ENCODE measurements around the gene C6orf132.

Gene C6orf132

DNA sequence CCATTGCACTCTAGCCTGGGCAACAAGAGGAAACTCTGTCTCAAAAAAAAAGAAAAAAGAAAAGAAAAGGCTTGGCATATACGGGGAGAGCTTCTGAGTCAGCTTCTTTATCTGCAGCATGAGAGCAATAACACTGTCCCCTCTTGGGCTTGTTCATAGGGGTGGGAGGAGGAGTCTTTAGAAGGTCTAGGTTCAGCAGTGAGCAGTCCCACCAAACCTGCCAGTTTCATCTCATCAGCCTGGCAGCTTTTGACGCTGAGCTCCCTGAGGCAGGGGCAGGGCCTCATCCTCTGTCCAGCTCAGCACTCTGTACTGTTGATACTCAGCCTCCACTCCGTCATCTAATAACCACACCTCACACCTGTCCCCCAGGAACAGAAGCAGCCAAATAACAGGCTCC, 5.6 kb upstream of the C6orf132 start:
- TF ChIP-seq, protein P1, sequence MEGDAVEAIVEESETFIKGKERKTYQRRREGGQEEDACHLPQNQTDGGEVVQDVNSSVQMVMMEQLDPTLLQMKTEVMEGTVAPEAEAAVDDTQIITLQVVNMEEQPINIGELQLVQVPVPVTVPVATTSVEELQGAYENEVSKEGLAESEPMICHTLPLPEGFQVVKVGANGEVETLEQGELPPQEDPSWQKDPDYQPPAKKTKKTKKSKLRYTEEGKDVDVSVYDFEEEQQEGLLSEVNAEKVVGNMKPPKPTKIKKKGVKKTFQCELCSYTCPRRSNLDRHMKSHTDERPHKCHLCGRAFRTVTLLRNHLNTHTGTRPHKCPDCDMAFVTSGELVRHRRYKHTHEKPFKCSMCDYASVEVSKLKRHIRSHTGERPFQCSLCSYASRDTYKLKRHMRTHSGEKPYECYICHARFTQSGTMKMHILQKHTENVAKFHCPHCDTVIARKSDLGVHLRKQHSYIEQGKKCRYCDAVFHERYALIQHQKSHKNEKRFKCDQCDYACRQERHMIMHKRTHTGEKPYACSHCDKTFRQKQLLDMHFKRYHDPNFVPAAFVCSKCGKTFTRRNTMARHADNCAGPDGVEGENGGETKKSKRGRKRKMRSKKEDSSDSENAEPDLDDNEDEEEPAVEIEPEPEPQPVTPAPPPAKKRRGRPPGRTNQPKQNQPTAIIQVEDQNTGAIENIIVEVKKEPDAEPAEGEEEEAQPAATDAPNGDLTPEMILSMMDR (conservative IDR thresholded peaks at IDR 0.05; ENCODE audit: low read depth, low read length), result no peak
- Histone ChIP-seq H4K20me1 (ENCODE audit: insufficient read depth) (no peaks in the 10 kb centered on the region), H3K79me2 (ENCODE audit: insufficient read depth, low read depth) (no peaks in the 10 kb centered on the region), H3K4me2 (no peak overlapping the region), H2AFZ (ENCODE audit: low read depth) (no peak overlapping the region), H3K27ac (no peak overlapping the region), H3K4me3 (IDR thresholded peaks at IDR 0.05; ENCODE audit: insufficient read depth, low read depth, low read length) (no peak overlapping the region), H3K36me3 (ENCODE audit: insufficient read depth) (no peaks in the 10 kb centered on the region), H3K4me1 (ENCODE audit: low read depth, poor library complexity, severe bottlenecking) (no peaks in the 10 kb centered on the region), H3K9ac (no peak overlapping the region), H3K27me3 (ENCODE audit: insufficient read depth, low read depth) (no peaks in the 10 kb centered on the region)

DNA sequence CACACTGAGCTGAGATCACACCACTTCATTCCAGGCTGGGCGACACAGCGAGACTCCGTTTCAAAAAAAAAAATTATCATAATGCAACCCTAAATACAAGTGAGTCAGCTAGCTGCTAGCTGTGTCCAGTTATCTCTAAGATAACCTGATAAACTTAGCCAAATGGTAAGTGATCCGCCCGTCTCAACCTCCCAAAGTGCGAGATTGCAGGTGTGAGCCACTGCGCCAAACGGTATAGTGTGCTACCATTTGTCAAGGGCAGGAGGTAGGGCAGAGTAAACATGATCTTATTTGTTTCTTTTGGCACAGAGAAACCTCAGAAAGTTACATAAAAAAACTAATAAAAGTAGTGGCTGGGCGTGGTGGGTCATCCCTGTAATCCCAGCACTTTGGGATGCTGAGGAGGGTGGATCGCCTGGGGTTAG, 4.7 kb upstream of the C6orf132 start:
- TF ChIP-seq, protein P1 (conservative IDR thresholded peaks at IDR 0.05; ENCODE audit: low read depth, low read length), result no peak

DNA sequence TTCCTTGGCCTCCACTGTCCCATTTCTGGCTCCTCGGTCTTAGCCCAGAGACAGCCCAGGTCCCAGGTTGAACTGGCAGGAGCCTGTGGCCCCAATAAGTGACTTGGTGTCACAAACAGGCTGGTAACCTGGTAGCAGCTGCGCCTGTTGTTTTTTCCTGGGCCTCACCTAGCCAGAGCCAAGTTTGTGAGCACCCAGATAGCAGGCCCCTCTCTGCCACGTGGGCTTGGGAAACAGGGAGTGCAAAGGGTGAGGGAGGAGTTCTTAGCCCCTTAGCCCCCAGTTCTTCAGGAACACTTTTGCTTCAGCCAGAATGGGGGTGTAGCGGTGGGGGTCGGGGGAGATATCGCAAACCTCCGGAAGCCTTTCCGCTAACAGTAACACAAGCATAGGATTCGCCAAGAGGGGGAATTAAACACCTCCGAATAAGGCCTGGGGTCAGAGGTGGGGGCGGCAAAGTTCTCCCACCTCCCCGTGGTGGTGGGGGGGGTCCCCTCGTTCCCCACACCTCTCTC, 760 bp downstream of the C6orf132 start:
- no peak overlapping the region for H3K9ac ChIP-seq

More for the DNA sequence above, 4.7 kb upstream of the C6orf132 start:
- no peaks in the 10 kb centered on the region for H4K20me1 ChIP-seq (ENCODE audit: insufficient read depth)
- H3K79me2 ChIP-seq (ENCODE audit: insufficient read depth, low read depth), result no peaks in the 10 kb centered on the region
- no peaks in the 10 kb centered on the region for H3K27me3 ChIP-seq (ENCODE audit: insufficient read depth, low read depth)
- H3K27ac ChIP-seq, result no peak overlapping the region
- no peak overlapping the region for H2AFZ ChIP-seq (ENCODE audit: low read depth)
- H3K36me3 ChIP-seq (ENCODE audit: insufficient read depth), result no peaks in the 10 kb centered on the region
- no peak overlapping the region for H3K4me3 ChIP-seq (IDR thresholded peaks at IDR 0.05; ENCODE audit: insufficient read depth, low read depth, low read length)
- no peaks in the 10 kb centered on the region for H3K4me1 ChIP-seq (ENCODE audit: low read depth, poor library complexity, severe bottlenecking)
- H3K4me2 ChIP-seq, result no peak overlapping the region
- H3K9ac ChIP-seq, result no peak overlapping the region

DNA sequence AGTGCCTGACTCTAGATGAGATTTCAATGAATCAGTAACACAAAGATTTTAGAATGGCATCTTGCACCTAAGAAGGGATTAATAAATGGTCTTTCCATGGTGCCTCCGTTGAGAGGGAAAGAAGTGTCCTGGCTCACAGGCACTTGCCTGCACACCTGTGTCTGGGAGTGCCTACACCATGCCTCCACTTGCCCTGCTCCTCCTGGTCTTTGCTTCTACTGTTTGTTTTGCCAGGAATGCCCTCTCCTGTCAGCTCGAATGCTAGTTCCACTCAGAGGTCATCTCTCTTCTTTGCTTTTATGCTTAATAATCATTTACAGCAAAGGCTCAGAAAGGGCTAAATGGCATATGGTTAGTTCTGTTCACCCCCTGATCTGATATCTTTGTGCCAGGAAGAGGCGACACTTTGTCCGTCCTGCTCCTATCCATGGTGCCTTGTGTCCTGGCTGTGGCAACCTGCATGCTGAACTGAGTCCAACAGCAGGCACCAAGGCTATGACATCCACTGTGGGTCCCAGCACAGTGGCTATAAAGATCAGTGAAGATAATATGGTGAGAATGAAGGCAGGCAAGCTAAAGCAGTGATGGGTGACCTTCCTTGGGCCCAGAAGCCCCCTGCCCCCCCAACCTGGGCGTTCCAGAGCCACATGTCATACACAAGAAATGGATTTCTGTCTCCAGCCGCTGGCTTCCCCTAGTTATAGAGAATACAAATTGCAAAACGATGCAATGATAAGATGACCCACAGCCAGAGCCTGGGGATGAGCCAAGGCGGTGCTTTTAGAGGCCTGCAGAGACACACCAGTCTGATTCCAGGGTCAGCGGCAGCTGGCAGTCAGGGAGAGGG, 1.4 kb downstream of the C6orf132 start:
- H2AFZ ChIP-seq (ENCODE audit: low read depth), result no peak overlapping the region
- H3K79me2 ChIP-seq (ENCODE audit: insufficient read depth, low read depth), result no peaks in the 10 kb centered on the region
- H3K9ac ChIP-seq, result no peak overlapping the region
- no peaks in the 10 kb centered on the region for H3K4me1 ChIP-seq (ENCODE audit: low read depth, poor library complexity, severe bottlenecking)
- H3K4me2 ChIP-seq, result no peak overlapping the region
- no peak overlapping the region for H3K4me3 ChIP-seq (IDR thresholded peaks at IDR 0.05; ENCODE audit: insufficient read depth, low read depth, low read length)
- no peaks in the 10 kb centered on the region for H4K20me1 ChIP-seq (ENCODE audit: insufficient read depth)
- TF ChIP-seq, protein P1 (conservative IDR thresholded peaks at IDR 0.05; ENCODE audit: low read depth, low read length), result no peak
- H3K27ac ChIP-seq, result no peak overlapping the region
- no peaks in the 10 kb centered on the region for H3K36me3 ChIP-seq (ENCODE audit: insufficient read depth)
- H3K27me3 ChIP-seq (ENCODE audit: insufficient read depth, low read depth), result no peaks in the 10 kb centered on the region

More for the DNA sequence above, 760 bp downstream of the C6orf132 start:
- H3K36me3 ChIP-seq (ENCODE audit: insufficient read depth), result no peaks in the 10 kb centered on the region
- H3K4me1 ChIP-seq (ENCODE audit: low read depth, poor library complexity, severe bottlenecking), result no peaks in the 10 kb centered on the region
- no peaks in the 10 kb centered on the region for H3K27me3 ChIP-seq (ENCODE audit: insufficient read depth, low read depth)
- no peaks in the 10 kb centered on the region for H3K79me2 ChIP-seq (ENCODE audit: insufficient read depth, low read depth)
- TF ChIP-seq, protein P1 (conservative IDR thresholded peaks at IDR 0.05; ENCODE audit: low read depth, low read length), result no peak
- no peaks in the 10 kb centered on the region for H4K20me1 ChIP-seq (ENCODE audit: insufficient read depth)
- no peak overlapping the region for H3K27ac ChIP-seq
- no peak overlapping the region for H3K4me3 ChIP-seq (IDR thresholded peaks at IDR 0.05; ENCODE audit: insufficient read depth, low read depth, low read length)
- H3K4me2 ChIP-seq, result no peak overlapping the region
- H2AFZ ChIP-seq (ENCODE audit: low read depth), result no peak overlapping the region
